Endothelial cell of umbilical vein (primary cell): ENCODE results near the gene ATP12A. TPM values are rescaled to one million over a fixed set of nuclear protein-coding genes. Genes with fewer than 3 reads are reported as not detected.

Source experiments
- BruUV-seq: library from RNA; stranded (reverse); fragments of 400-500 nt; replicated peaks from 2 replicates; lab custom pipeline; 2021; lab: Mats Ljungman, UMichigan
- CTCF ChIA-PET: fragments of 300-600, 350-600 bp; sonication (Branson Sonifier 250); formaldehyde crosslinking; loops from one replicate; lab custom pipeline; 2021; ENCODE audit warnings: antibody characterized with exemption, inconsistent platforms; lab: Charles Lee
- POLR2A ChIA-PET: fragments of 300-600, 350-600 bp; sonication (Branson Sonifier 250); formaldehyde crosslinking; loops from one replicate; lab custom pipeline; 2021; ENCODE audit warnings: antibody characterized with exemption, inconsistent platforms; lab: Charles Lee
- DNase-seq: peaks from one replicate; pipeline ENCODE4 v3.0.0-alpha.2; 2011; ENCODE audit warnings: low read depth, low spot score
- FAIRE-seq: peaks from 2 replicates; lab custom pipeline; 2011; peaks lifted over from hg19 to GRCh38; lab: Jason Lieb, UNC
- H2AFZ ChIP-seq: 2 replicates; pipeline ENCODE4 v1.6.0; 2012; ENCODE audit warnings: low read depth, low read length, control low read depth, inconsistent platforms
- H3K27ac ChIP-seq: 2 replicates; pipeline ENCODE4 v1.5.1; 2011; ENCODE audit warnings: low read depth, mild to moderate bottlenecking, control low read depth, low read length, moderate library complexity; ENCODE audit not compliant: insufficient read depth
- H3K27me3 ChIP-seq, 2 experiments: 2 replicates each; pipeline versions ENCODE4 v1.6.0 to v1.6.1; 2011; ENCODE audit warnings: low read length in 2 of 2, mixed read lengths in 1 of 2; ENCODE audit not compliant: control insufficient read depth in 2 of 2, insufficient read depth in 2 of 2
- H3K36me3 ChIP-seq, 2 experiments: 2 replicates in 1 of 2; 3 replicates in 1 of 2; pipeline ENCODE4 v1.5.1; 2011; ENCODE audit warnings: low read length in 2 of 2, mild to moderate bottlenecking in 1 of 2, moderate library complexity in 1 of 2; ENCODE audit not compliant: control insufficient read depth in 2 of 2, insufficient read depth in 2 of 2; ENCODE audit errors: extremely low read depth in 1 of 2
- H3K4me1 ChIP-seq: 3 replicates; pipeline ENCODE4 v1.5.1; 2011; ENCODE audit warnings: mild to moderate bottlenecking, low read length; ENCODE audit not compliant: control insufficient read depth, insufficient read depth; ENCODE audit errors: extremely low read depth
- H3K4me2 ChIP-seq: 2 replicates; pipeline ENCODE4 v1.6.1; 2011; ENCODE audit warnings: low read length, control low read depth, mixed read lengths; ENCODE audit not compliant: insufficient read depth
- H3K4me3 ChIP-seq, 3 experiments: fragments of 200-600 bp in 1 of 3; sonication (generic), shearing (Covaris generic) in 1 of 3; replicated peaks in 1 of 3; 2 replicates each; pipeline ENCODE4 v1.5.1; 2011 to 2016; ENCODE audit warnings: control low read depth in 3 of 3, low read length in 3 of 3, mild to moderate bottlenecking in 2 of 3, inconsistent platforms in 1 of 3, low read depth in 1 of 3, moderate library complexity in 1 of 3; ENCODE audit not compliant: insufficient read depth in 1 of 3
- H3K79me2 ChIP-seq: 2 replicates; pipeline ENCODE4 v1.6.0; 2012; ENCODE audit warnings: low read length, inconsistent platforms; ENCODE audit not compliant: control insufficient read depth, insufficient read depth
- H3K9ac ChIP-seq: replicated peaks from 2 replicates; pipeline ENCODE3; 2011; ENCODE audit warnings: low read length, control low read depth; ENCODE audit not compliant: insufficient read depth; ENCODE audit errors: extremely low read depth
- H3K9me1 ChIP-seq: replicated peaks from 3 replicates; pipeline ENCODE4 v1.6.0; 2011; ENCODE audit warnings: mild to moderate bottlenecking, low read length; ENCODE audit not compliant: control insufficient read depth, insufficient read depth; ENCODE audit errors: extremely low read depth
- H3K9me3 ChIP-seq: replicated peaks from 2 replicates; pipeline ENCODE4 v1.5.1; 2012; ENCODE audit warnings: low read length, inconsistent platforms; ENCODE audit not compliant: control insufficient read depth, insufficient read depth
- H4K20me1 ChIP-seq: replicated peaks from 2 replicates; pipeline ENCODE3; 2011; ENCODE audit warnings: mild to moderate bottlenecking, low read length; ENCODE audit not compliant: control insufficient read depth, insufficient read depth; ENCODE audit errors: extremely low read depth
- CTCF ChIP-seq, 2 donors: IDR thresholded peaks; 1 replicate in 1 of 2; 2 replicates in 1 of 2; pipeline ENCODE4 v1.5.1; 2011; ENCODE audit warnings: low read length in 2 of 2, mild to moderate bottlenecking in 2 of 2, moderate library complexity in 2 of 2, control low read depth in 1 of 2, inconsistent platforms in 1 of 2, low read depth in 1 of 2; ENCODE audit not compliant: insufficient read depth in 1 of 2; ENCODE audit errors: extremely low read depth in 1 of 2
- EZH2 ChIP-seq: IDR thresholded peaks from 2 replicates; pipeline ENCODE4 v1.6.1; 2012; ENCODE audit warnings: borderline replicate concordance, low read depth, mild to moderate bottlenecking, moderate library complexity, low read length, inconsistent platforms; ENCODE audit not compliant: severe bottlenecking
- FOS ChIP-seq: IDR thresholded peaks from 2 replicates; pipeline ENCODE4 v1.6.1; 2011; ENCODE audit warnings: mild to moderate bottlenecking, low read length, moderate library complexity, borderline replicate concordance; ENCODE audit not compliant: insufficient read depth
- GATA2 ChIP-seq: IDR thresholded peaks from 2 replicates; pipeline ENCODE4 v1.7.0; 2011; ENCODE audit warnings: low read depth, mild to moderate bottlenecking, moderate library complexity, mixed read lengths, low read length; ENCODE audit not compliant: insufficient read length, insufficient read depth
- JUN ChIP-seq: IDR thresholded peaks from 2 replicates; pipeline ENCODE4 v1.6.1; 2011; ENCODE audit warnings: borderline replicate concordance, low read depth; ENCODE audit not compliant: insufficient read length, insufficient read depth
- MAX ChIP-seq: IDR thresholded peaks from 2 replicates; pipeline ENCODE4 v1.6.1; 2011; ENCODE audit not compliant: insufficient read depth, insufficient read length
- MYC ChIP-seq: IDR thresholded peaks from one replicate; pipeline ENCODE4 v1.6.1; 2011; ENCODE audit warnings: mild to moderate bottlenecking, low read depth, low read length
- POLR2A ChIP-seq: IDR thresholded peaks from 2 replicates; pipeline ENCODE4 v1.6.1; 2012; ENCODE audit warnings: low read depth, mild to moderate bottlenecking, control low read depth, low read length
- POLR2AphosphoS5 ChIP-seq: IDR thresholded peaks from 2 replicates; pipeline ENCODE4 v1.6.1; 2012; ENCODE audit warnings: low read depth, mild to moderate bottlenecking, control low read depth, low read length, moderate library complexity; ENCODE audit not compliant: insufficient read depth
- dilution Hi-C: fragments of 300-500 bp; cut with MboI; formaldehyde crosslinking; loops from one replicate; pipeline ENCODE4 v1.15.0; 2019; ENCODE audit warnings: low sequenced_read_pairs; ENCODE audit not compliant: extremely low pct_ligation_motif_present
- intact Hi-C: fragments of 100-400 bp; cut with micrococcal nuclease; formaldehyde crosslinking; loops from one replicate; pipeline ENCODE4 v1.10.0; 2022
- polyA plus RNA-seq, 4 experiments: library from polyadenylated mRNA; depleted of rRNA in 3 of 4; stranded (reverse) in 3 of 4; unstranded in 1 of 4; fragments of >200 nt; gene quantifications; 2 replicates each; pipeline versions ENCODE4 v1.2.1 to v1.2.3, GENCODE V29; 2011 to 2012; ENCODE audit warnings: missing spikeins in 1 of 4
- total RNA-seq: library from RNA; stranded (reverse); gene quantifications from 2 replicates; pipeline ENCODE4 v1.2.3, GENCODE V29; 2021

Gene ATP12A
- total and polyA plus RNA-seq, 2 donors (not counting 3 experiments of a cell fraction or from before 2014, with no cell fraction given) = not detected

- Histone ChIP-seq H3K4me3 (no peak overlapping the region), H3K27me3 (no peaks in the 10 kb centered on the region), H3K36me3 (no peaks in the 10 kb centered on the region), H3K27ac (no peak overlapping the region), H2AFZ (no peak overlapping the region), H3K79me2 (no peaks in the 10 kb centered on the region), H3K4me1 (no peaks in the 10 kb centered on the region), H4K20me1 (no peaks in the 10 kb centered on the region), H3K9me1 (no peaks in the 10 kb centered on the region), H3K4me2 (no peak overlapping the region), H3K9me3 (no peaks in the 10 kb centered on the region), H3K9ac (no peak overlapping the region)
- dilution Hi-C loops (no loop called here), intact Hi-C loops (no loop called here)
- ChIA-PET CTCF (no interaction called here), POLR2A (no interaction called here)
- DNase-seq (no peak), FAIRE-seq (no peak)
- no TSS peak for BruUV-seq
- no peak for TF ChIP-seq CTCF (IDR thresholded peaks at IDR 0.05; ENCODE audit: extremely low read depth in 1 of 2, insufficient read depth in 1 of 2, low read depth in 1 of 2, low read length in 2 of 2)
- no peak for TF ChIP-seq GATA2
- no peak for TF ChIP-seq POLR2A
- TF ChIP-seq JUN = no peak
- no peak for TF ChIP-seq MYC
- TF ChIP-seq POLR2AphosphoS5 = no peak
- TF ChIP-seq MAX = no peak
- TF ChIP-seq EZH2 = no peak
- TF ChIP-seq FOS = no peak
Measured at GRCh38 chr13:24659239-24659638, 21.0 kb upstream of the ATP12A start.
